Epidermal melanocyte (primary cell): ENCODE data around the gene CD70.
"Not testable (repeated sequence)": the region's sequence is repeated elsewhere in the genome, so short reads cannot be mapped to it uniquely, and the experiment has no call there.

Experiments used
- DNase-seq: peaks from one replicate; pipeline ENCODE4 v3.0.0; 2011; ENCODE audit warnings: low spot score; ENCODE audit not compliant: insufficient read length

The CD70 gene

GRCh38 chr19:6570764-6571163 lies 20.2 kb downstream of the CD70 start:
- DNase-seq = no peak

- DNase-seq = no peak
Observed at GRCh38 chr19:6568816-6569215, 22.1 kb downstream of the CD70 start.

GRCh38 chr19:6568010-6568526 lies 22.9 kb downstream of the CD70 start:
- DNase-seq = no peak

GRCh38 chr19:6566727-6567126 lies 24.2 kb downstream of the CD70 start:
- not testable (repeated sequence) for DNase-seq

- no peak for DNase-seq
Observed at GRCh38 chr19:6564393-6564792, 26.6 kb downstream of the CD70 start.

GRCh38 chr19:6562437-6562836 lies 28.5 kb downstream of the CD70 start:
- not testable (repeated sequence) for DNase-seq

- DNase-seq = no peak
Observed at GRCh38 chr19:6556480-6557195, 34.3 kb downstream of the CD70 start.

- no peak for DNase-seq
Observed at GRCh38 chr19:6556043-6556449, 34.9 kb downstream of the CD70 start.

- DNase-seq = no peak
Observed at GRCh38 chr19:6551607-6552450, 39.1 kb downstream of the CD70 start.

- no peak for DNase-seq
Observed at GRCh38 chr19:6551091-6551490, 39.9 kb downstream of the CD70 start.

GRCh38 chr19:6550679-6551078 lies 40.3 kb downstream of the CD70 start:
- DNase-seq = not testable (repeated sequence)

GRCh38 chr19:6543866-6544347 lies 47.0 kb downstream of the CD70 start:
- no peak for DNase-seq

- DNase-seq = no peak
Observed at GRCh38 chr19:6540918-6541689, 49.8 kb downstream of the CD70 start.

GRCh38 chr19:6539514-6539913 lies 51.4 kb downstream of the CD70 start:
- DNase-seq = no peak
